Measurements from ENCODE around the gene ANKFY1.

The ANKFY1 gene

DNA sequence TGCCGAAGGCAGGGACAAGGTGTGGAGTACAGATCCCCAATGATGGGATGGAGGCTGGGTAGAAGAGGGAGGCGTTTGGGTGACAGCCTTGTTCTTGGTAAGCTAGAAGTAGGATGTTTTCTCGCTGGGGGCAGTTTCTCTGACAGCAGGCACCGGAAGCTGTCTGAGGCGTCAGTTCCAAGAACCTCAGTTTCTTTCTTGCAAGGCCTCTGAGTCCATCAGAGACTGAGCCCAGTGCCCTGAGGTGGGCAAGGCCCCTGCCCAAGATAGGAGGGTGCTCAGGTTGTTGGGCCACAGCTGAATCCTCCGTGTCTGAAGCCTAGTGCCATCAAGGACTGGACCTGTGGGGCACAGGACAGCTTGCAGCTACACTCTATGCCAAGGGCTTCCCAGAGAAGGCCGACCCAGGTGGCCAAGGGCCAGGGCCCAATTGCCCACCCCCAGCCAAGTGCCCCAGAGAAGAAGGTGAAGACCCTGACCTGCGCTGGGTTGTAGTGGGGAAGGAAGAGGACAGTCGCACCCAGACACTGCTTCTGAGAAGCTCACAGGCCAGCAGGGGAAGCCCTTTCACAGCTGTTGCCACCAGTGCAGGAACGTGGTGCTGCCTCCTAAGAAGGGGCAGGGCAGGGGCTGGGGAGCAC is 107.7 kb downstream of the ANKFY1 start:
- Histone ChIP-seq H3K9ac (ENCODE audit: low read length) (no peak overlapping the region), H3K4me2 (ENCODE audit: low read depth, low read length) (no peak overlapping the region), H3K9me3 (replicated peaks; ENCODE audit: insufficient read depth, low read length) (no peaks in the 10 kb centered on the region), H3K36me3 (replicated peaks; ENCODE audit: insufficient read depth, low read length) (no peaks in the 10 kb centered on the region), H3K79me2 (ENCODE audit: low read length) (no peaks in the 10 kb centered on the region), H4K20me1 (ENCODE audit: insufficient read depth, low read length) (no peaks in the 10 kb centered on the region), H3K27me3 (replicated peaks; ENCODE audit: insufficient read depth, low read length) (no peaks in the 10 kb centered on the region), H3K27ac (ENCODE audit: low read length) (no peak overlapping the region), H3F3A (ENCODE audit: insufficient read depth, low read length) (no peaks in the 10 kb centered on the region), H3K4me3 (ENCODE audit: low read length) (no peak overlapping the region), H3K4me1 (ENCODE audit: low read length) (no peaks in the 10 kb centered on the region), H3K9me2 (replicated peaks; ENCODE audit: insufficient read depth, low read length) (no peaks in the 10 kb centered on the region), H2AFZ (ENCODE audit: low read length) (no peak overlapping the region)
- TF ChIP-seq EZH2phosphoT487 (IDR thresholded peaks at IDR 0.05; ENCODE audit: low read length) (no peak), EZH2 (optimal IDR thresholded peaks at IDR 0.05; ENCODE audit: low read depth, low read length) (no peak)
- TF ChIP-seq, protein P1, sequence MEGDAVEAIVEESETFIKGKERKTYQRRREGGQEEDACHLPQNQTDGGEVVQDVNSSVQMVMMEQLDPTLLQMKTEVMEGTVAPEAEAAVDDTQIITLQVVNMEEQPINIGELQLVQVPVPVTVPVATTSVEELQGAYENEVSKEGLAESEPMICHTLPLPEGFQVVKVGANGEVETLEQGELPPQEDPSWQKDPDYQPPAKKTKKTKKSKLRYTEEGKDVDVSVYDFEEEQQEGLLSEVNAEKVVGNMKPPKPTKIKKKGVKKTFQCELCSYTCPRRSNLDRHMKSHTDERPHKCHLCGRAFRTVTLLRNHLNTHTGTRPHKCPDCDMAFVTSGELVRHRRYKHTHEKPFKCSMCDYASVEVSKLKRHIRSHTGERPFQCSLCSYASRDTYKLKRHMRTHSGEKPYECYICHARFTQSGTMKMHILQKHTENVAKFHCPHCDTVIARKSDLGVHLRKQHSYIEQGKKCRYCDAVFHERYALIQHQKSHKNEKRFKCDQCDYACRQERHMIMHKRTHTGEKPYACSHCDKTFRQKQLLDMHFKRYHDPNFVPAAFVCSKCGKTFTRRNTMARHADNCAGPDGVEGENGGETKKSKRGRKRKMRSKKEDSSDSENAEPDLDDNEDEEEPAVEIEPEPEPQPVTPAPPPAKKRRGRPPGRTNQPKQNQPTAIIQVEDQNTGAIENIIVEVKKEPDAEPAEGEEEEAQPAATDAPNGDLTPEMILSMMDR (IDR thresholded peaks at IDR 0.05; ENCODE audit: low read length): no peak
- no peak for DNase-seq

DNA sequence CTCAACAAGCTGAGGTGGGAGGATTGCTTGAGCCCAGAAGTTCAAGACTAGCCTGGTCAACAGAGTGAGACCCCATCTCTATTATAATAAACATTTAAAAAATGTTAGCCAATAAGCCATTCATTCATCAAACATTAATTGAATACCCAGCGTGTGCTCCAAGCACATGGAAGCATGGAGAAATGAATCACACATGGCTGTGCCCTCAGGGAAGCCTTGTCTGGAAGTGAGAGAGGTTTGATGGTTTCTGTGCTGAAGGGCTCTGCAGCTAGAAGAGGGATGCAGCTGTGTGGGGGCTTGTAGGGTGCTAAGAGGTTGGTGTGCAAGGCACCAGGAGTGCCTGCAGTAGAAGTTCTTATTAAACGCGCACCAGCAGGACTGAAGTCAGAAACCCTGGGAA is 109.6 kb downstream of the ANKFY1 start:
- Histone ChIP-seq H3F3A (ENCODE audit: insufficient read depth, low read length) (no peaks in the 10 kb centered on the region), H3K27ac (ENCODE audit: low read length) (no peak overlapping the region), H3K9me2 (replicated peaks; ENCODE audit: insufficient read depth, low read length) (no peaks in the 10 kb centered on the region), H3K4me1 (ENCODE audit: low read length) (no peaks in the 10 kb centered on the region), H3K4me3 (ENCODE audit: low read length) (no peak overlapping the region), H4K20me1 (ENCODE audit: insufficient read depth, low read length) (no peaks in the 10 kb centered on the region), H3K79me2 (ENCODE audit: low read length) (no peaks in the 10 kb centered on the region), H3K9me3 (replicated peaks; ENCODE audit: insufficient read depth, low read length) (no peaks in the 10 kb centered on the region), H2AFZ (ENCODE audit: low read length) (no peak overlapping the region), H3K36me3 (replicated peaks; ENCODE audit: insufficient read depth, low read length) (no peaks in the 10 kb centered on the region), H3K4me2 (ENCODE audit: low read depth, low read length) (no peak overlapping the region), H3K27me3 (replicated peaks; ENCODE audit: insufficient read depth, low read length) (no peaks in the 10 kb centered on the region), H3K9ac (ENCODE audit: low read length) (no peak overlapping the region)
- no peak for DNase-seq
- TF ChIP-seq EZH2 (optimal IDR thresholded peaks at IDR 0.05; ENCODE audit: low read depth, low read length): no peak
- TF ChIP-seq, protein P1 (IDR thresholded peaks at IDR 0.05; ENCODE audit: low read length): no peak
- no peak for TF ChIP-seq EZH2phosphoT487 (IDR thresholded peaks at IDR 0.05; ENCODE audit: low read length)

DNA sequence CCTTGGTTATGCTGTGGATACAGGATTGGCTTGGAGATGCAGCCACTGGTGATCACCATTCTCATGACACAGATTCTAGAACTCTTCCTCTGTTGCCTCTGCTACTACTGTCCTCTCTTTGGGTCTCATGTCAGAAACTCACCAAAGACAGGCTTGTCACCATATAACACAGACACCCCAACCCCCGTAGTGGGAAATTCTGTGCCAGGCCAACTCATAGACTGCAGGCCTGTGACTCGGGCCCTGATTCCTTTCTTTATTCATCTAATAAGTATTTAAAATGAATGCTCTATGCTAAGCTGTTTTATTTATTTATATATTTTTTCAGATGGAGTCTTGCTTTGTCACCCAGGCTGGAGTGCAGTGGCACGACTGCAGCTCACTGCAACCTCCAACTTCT is 111.3 kb downstream of the ANKFY1 start:
- Histone ChIP-seq H3K9me3 (replicated peaks; ENCODE audit: insufficient read depth, low read length) (no peaks in the 10 kb centered on the region), H4K20me1 (ENCODE audit: insufficient read depth, low read length) (no peaks in the 10 kb centered on the region), H3F3A (ENCODE audit: insufficient read depth, low read length) (no peaks in the 10 kb centered on the region), H3K79me2 (ENCODE audit: low read length) (no peaks in the 10 kb centered on the region), H3K9me2 (replicated peaks; ENCODE audit: insufficient read depth, low read length) (no peaks in the 10 kb centered on the region), H3K4me2 (ENCODE audit: low read depth, low read length) (no peak overlapping the region), H3K27ac (ENCODE audit: low read length) (no peak overlapping the region), H3K27me3 (replicated peaks; ENCODE audit: insufficient read depth, low read length) (no peaks in the 10 kb centered on the region), H3K4me3 (ENCODE audit: low read length) (no peak overlapping the region), H2AFZ (ENCODE audit: low read length) (no peak overlapping the region), H3K4me1 (ENCODE audit: low read length) (no peaks in the 10 kb centered on the region), H3K9ac (ENCODE audit: low read length) (no peak overlapping the region), H3K36me3 (replicated peaks; ENCODE audit: insufficient read depth, low read length) (no peaks in the 10 kb centered on the region)
- DNase-seq: no peak
- no peak for TF ChIP-seq EZH2 (optimal IDR thresholded peaks at IDR 0.05; ENCODE audit: low read depth, low read length)
- TF ChIP-seq, protein P1 (IDR thresholded peaks at IDR 0.05; ENCODE audit: low read length): no peak
- no peak for TF ChIP-seq EZH2phosphoT487 (IDR thresholded peaks at IDR 0.05; ENCODE audit: low read length)
